CD8-positive, alpha-beta memory T cell (primary cell): ENCODE measurements around the gene RP9. TPM values are rescaled to one million over a fixed set of nuclear protein-coding genes. Genes with fewer than 3 reads are reported as not detected.

ENCODE experiments used
- CTCF ChIA-PET: fragments of 350-600 bp; sonication (Branson Sonifier 250); formaldehyde crosslinking; loops from one replicate; lab custom pipeline; 2021; ENCODE audit warnings: antibody characterized with exemption; lab: Charles Lee
- POLR2A ChIA-PET: fragments of 350-600 bp; sonication (Branson Sonifier 250); formaldehyde crosslinking; loops from one replicate; lab custom pipeline; 2021; ENCODE audit warnings: antibody characterized with exemption; lab: Charles Lee
- DNase-seq, 5 donors: peaks; one replicate each; pipeline versions ENCODE4 v3.0.0 to v3.0.0-alpha.2; 2020 to 2022; ENCODE audit warnings: mixed read lengths in 1 of 5
- H3K27ac ChIP-seq: one replicate; pipeline ENCODE4 v1.7.0; 2013; ENCODE audit warnings: low read depth, mild to moderate bottlenecking, low read length, moderate library complexity
- H3K27me3 ChIP-seq: 2 replicates; pipeline ENCODE4 v1.7.0; 2013; ENCODE audit warnings: low read length, mild to moderate bottlenecking; ENCODE audit not compliant: insufficient read depth, poor library complexity, severe bottlenecking
- H3K36me3 ChIP-seq: 2 replicates; pipeline ENCODE4 v1.7.0; 2013; ENCODE audit warnings: mild to moderate bottlenecking, low read length, moderate library complexity; ENCODE audit not compliant: insufficient read depth
- H3K4me1 ChIP-seq: 2 replicates; pipeline ENCODE4 v1.7.0; 2013; ENCODE audit warnings: mild to moderate bottlenecking, low read length, moderate library complexity; ENCODE audit not compliant: insufficient read depth
- H3K4me3 ChIP-seq: 2 replicates; pipeline ENCODE4 v1.7.0; 2013; ENCODE audit warnings: mild to moderate bottlenecking, low read length
- H3K9me3 ChIP-seq: 2 replicates; pipeline ENCODE4 v1.7.0; 2013; ENCODE audit warnings: mild to moderate bottlenecking, low read length
- H3K27ac Mint-ChIP-seq, 8 donors: one replicate each; pipeline ENCODE4 v1.8.0; 2020 to 2021; ENCODE audit warnings: mixed read lengths in 8 of 8, mild to moderate bottlenecking in 6 of 8, inconsistent platforms in 3 of 8, moderate library complexity in 3 of 8
- H3K27me3 Mint-ChIP-seq, 2 donors: one replicate each; pipeline ENCODE4 v1.8.0; 2020 to 2021; ENCODE audit warnings: mixed read lengths in 2 of 2, mild to moderate bottlenecking in 1 of 2, moderate library complexity in 1 of 2
- H3K36me3 Mint-ChIP-seq, 3 donors: one replicate each; pipeline ENCODE4 v1.8.0; 2020 to 2021; ENCODE audit warnings: mixed read lengths in 3 of 3, inconsistent platforms in 1 of 3, mild to moderate bottlenecking in 1 of 3
- H3K4me1 Mint-ChIP-seq, 3 donors: one replicate each; pipeline ENCODE4 v1.8.0; 2020 to 2021; ENCODE audit warnings: mixed read lengths in 3 of 3, inconsistent platforms in 1 of 3, mild to moderate bottlenecking in 1 of 3
- H3K4me3 Mint-ChIP-seq, 7 donors: one replicate each; pipeline ENCODE4 v1.8.0; 2020 to 2021; ENCODE audit warnings: mixed read lengths in 7 of 7, mild to moderate bottlenecking in 6 of 7, moderate library complexity in 4 of 7, inconsistent platforms in 2 of 7
- H3K9me3 Mint-ChIP-seq, 5 donors: one replicate each; pipeline ENCODE4 v1.8.0; 2020 to 2022; ENCODE audit warnings: mixed read lengths in 5 of 5, mild to moderate bottlenecking in 3 of 5, moderate library complexity in 2 of 5, inconsistent platforms in 1 of 5
- polyA plus RNA-seq: library from polyadenylated mRNA; unstranded; fragments of 300-500 nt; fragmentation: Illumina TruSeq; gene quantifications from one replicate; pipeline ENCODE4 v1.2.3, GENCODE V29; 2021
- total RNA-seq, 2 experiments: library from RNA; stranded (reverse); gene quantifications; one replicate each; pipeline ENCODE4 v1.2.3, GENCODE V29; 2021

Gene RP9
- total and polyA plus RNA-seq, 3 experiments from 2014 or later, result 23.3 to 27.7 (median 26.0) TPM

DNA sequence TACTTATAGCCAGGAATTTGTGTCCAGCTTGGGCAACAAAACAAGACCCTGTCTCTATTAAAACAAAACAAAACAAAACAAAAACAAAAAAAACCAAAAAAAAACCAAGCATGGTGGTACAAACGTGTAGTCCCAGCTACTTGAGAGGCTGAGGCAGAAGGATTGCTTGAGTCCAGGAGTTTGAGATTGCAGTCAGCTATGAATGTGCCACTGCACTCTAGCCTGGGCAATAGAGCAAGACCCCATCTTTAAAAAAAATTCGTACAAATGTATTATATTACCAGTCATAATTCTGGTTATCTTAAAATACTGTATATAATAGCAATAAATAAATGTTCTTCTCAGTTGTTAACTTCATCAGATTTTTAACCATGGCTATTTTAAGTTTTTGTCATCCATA lies 17.9 kb upstream of the RP9 start:
- no peaks in the 10 kb centered on the region for H3K9me3 Mint-ChIP-seq
- no peak overlapping the region for H3K27ac ChIP-seq
- peaks cover 7% of the 10 kb centered on the region for H3K4me1 ChIP-seq
- no peaks in the 10 kb centered on the region for H3K36me3 ChIP-seq
- H3K27me3 ChIP-seq, result no peaks in the 10 kb centered on the region
- H3K36me3 Mint-ChIP-seq, result peaks cover 0 to 10% (median 0%) of the 10 kb centered on the region in 3 donors
- H3K27ac Mint-ChIP-seq, result no peak overlapping the region
- no peak overlapping the region for H3K4me3 ChIP-seq
- no peaks in the 10 kb centered on the region for H3K9me3 ChIP-seq
- peaks cover 20 to 31% (median 25%) of the 10 kb centered on the region in 3 donors for H3K4me1 Mint-ChIP-seq
- DNase-seq, result no peak
- no peak overlapping the region for H3K4me3 Mint-ChIP-seq
- POLR2A ChIA-PET, result no interaction called here
- CTCF ChIA-PET, result interaction anchor here (1.4 to 1.5 kb wide), 2 partner anchors 19 to 281 kb away, joined by 3 read pairs; no protein-coding TSS in a partner anchor
- H3K27me3 Mint-ChIP-seq, result peaks cover 8 to 16% of the 10 kb centered on the region in 2 donors

DNA sequence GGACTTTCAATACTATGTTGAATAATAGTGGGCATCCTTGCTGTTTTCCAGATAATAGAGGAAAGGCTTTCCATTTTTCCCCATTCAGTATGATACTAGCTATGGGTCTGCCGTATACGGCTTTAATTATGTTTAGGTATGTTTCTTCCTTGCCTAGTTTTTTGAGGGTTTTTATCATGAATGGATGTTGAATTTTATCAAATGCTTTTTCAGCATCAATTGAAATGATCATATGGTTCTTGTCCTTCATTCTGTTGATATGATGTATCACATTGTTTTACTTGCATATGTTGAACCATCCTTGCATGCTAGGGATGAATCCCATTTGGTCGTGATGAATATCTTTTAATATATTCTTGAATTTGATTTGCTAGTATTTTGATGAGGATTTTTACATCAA lies 9.2 kb upstream of the RP9 start:
- no peak overlapping the region for H3K27ac Mint-ChIP-seq
- no peaks in the 10 kb centered on the region for H3K4me1 Mint-ChIP-seq
- Histone ChIP-seq H3K4me1 (no peaks in the 10 kb centered on the region), H3K36me3 (no peaks in the 10 kb centered on the region), H3K4me3 (no peak overlapping the region), H3K9me3 (no peaks in the 10 kb centered on the region), H3K27me3 (no peaks in the 10 kb centered on the region), H3K27ac (no peak overlapping the region)
- CTCF ChIA-PET, result no interaction called here
- H3K27me3 Mint-ChIP-seq, result peaks cover 43 to 53% of the 10 kb centered on the region in 2 donors
- POLR2A ChIA-PET, result no interaction called here
- H3K9me3 Mint-ChIP-seq, result peaks cover 6 to 14% (median 13%) of the 10 kb centered on the region in 5 donors
- H3K4me3 Mint-ChIP-seq, result no peak overlapping the region
- peaks cover 1 to 7% (median 4%) of the 10 kb centered on the region in 3 donors for H3K36me3 Mint-ChIP-seq
- DNase-seq, result no peak

DNA sequence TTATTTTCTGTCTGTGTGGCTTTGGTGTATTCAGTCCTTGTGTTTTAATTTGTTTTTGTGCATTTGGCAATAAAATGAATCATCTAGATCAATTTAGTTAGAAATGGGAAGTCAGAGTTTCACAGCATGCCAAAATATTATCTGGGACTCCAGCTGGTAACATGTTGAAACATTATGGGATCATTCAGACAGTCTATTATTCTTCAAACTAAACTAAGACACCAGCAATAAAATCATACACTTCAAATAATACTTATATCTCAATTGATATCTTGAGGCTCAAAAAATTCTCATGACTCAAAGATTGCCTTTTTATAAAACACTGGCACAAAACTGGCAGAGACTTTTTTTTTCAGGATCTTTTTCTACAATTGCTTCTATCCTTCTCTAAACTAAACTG lies 5.8 kb upstream of the RP9 start:
- Histone ChIP-seq H3K36me3 (no peaks in the 10 kb centered on the region), H3K4me3 (no peak overlapping the region), H3K27ac (no peak overlapping the region), H3K9me3 (no peaks in the 10 kb centered on the region), H3K27me3 (no peaks in the 10 kb centered on the region), H3K4me1 (no peaks in the 10 kb centered on the region)
- peaks cover 27 to 42% of the 10 kb centered on the region in 2 donors for H3K27me3 Mint-ChIP-seq
- peaks cover 1 to 7% (median 4%) of the 10 kb centered on the region in 3 donors for H3K36me3 Mint-ChIP-seq
- ChIA-PET CTCF (no interaction called here), POLR2A (no interaction called here)
- no peak overlapping the region for H3K27ac Mint-ChIP-seq
- H3K4me3 Mint-ChIP-seq, result peak overlapping the region in 1 of 7 donors; percentile 44
- H3K9me3 Mint-ChIP-seq, result peaks cover 4 to 14% (median 13%) of the 10 kb centered on the region in 5 donors
- H3K4me1 Mint-ChIP-seq, result peaks cover 0 to 4% (median 4%) of the 10 kb centered on the region in 3 donors
- DNase-seq, result no peak

DNA sequence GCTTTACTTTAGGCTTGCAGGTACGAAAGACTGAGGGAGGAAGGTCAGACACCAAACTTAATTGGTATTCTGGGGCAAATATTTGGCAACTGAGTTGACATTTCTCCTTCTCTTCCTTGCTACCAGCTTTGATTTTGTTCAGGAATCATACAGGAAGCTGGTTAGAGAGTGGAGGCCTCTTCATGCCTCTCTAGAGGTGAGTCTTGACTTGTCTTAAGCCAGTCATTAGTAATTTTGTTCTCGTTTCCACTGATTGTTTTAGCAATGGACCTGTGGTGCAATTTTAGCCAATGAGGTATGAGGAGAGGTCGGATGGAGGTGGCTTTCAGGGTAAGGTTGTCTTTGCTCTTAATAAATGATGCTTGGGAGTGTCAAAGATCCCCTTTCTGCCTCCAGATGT lies 2.4 kb upstream of the RP9 start:
- ChIA-PET POLR2A (no interaction called here), CTCF (no interaction called here)
- H3K9me3 ChIP-seq, result no peaks in the 10 kb centered on the region
- no peaks in the 10 kb centered on the region for H3K9me3 Mint-ChIP-seq
- H3K27me3 ChIP-seq, result no peaks in the 10 kb centered on the region
- no peaks in the 10 kb centered on the region for H3K36me3 ChIP-seq
- no peak overlapping the region for H3K27ac ChIP-seq
- peaks cover 16 to 30% (median 30%) of the 10 kb centered on the region in 3 donors for H3K4me1 Mint-ChIP-seq
- no peak overlapping the region for H3K4me3 ChIP-seq
- no peak for DNase-seq
- no peak overlapping the region for H3K27ac Mint-ChIP-seq
- peaks cover 0 to 2% (median 0%) of the 10 kb centered on the region in 3 donors for H3K36me3 Mint-ChIP-seq
- H3K4me1 ChIP-seq, result peaks cover 20% of the 10 kb centered on the region
- H3K4me3 Mint-ChIP-seq, result peak overlapping the region in 1 of 7 donors; percentile 29
- H3K27me3 Mint-ChIP-seq, result peaks cover 10 to 20% of the 10 kb centered on the region in 2 donors

DNA sequence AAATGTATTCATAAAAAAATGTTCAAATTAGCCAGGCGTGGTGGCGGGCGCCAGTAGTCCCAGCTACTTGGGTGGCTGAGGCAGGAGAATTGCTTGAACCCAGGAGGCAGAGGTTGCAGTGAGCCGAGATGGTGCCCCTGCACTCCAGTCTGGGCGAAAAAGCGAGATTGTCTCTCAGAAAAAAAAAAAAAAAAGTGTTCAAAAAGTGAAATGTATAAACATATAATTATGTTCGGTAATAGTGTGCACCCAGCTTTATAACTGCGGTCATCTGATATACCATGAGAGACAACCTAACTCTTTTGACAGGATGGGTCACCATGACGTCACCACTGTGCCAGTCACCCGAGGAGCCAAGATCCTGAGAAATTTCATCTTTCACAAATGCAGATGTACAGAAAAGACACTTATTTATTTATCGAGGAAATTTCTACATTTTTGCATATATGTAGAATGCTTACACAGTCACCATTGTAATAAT lies 594 bp upstream of the RP9 start:
- no peaks in the 10 kb centered on the region for H3K9me3 Mint-ChIP-seq
- H3K36me3 Mint-ChIP-seq, result peaks cover 0 to 2% (median 0%) of the 10 kb centered on the region in 3 donors
- Histone ChIP-seq H3K4me1 (peaks cover 26% of the 10 kb centered on the region), H3K36me3 (no peaks in the 10 kb centered on the region), H3K4me3 (peak overlapping the region; percentile 55), H3K27ac (no peak overlapping the region), H3K27me3 (no peaks in the 10 kb centered on the region), H3K9me3 (no peaks in the 10 kb centered on the region)
- no peak for DNase-seq
- peak overlapping the region; percentile 69 to 86 (median 73) for H3K4me3 Mint-ChIP-seq
- peaks cover 27 to 49% (median 46%) of the 10 kb centered on the region in 3 donors for H3K4me1 Mint-ChIP-seq
- ChIA-PET CTCF (interaction anchor here (0.7 to 3.2 kb wide), 10 partner anchors 15 to 263 kb away, joined by 3 to 22 read pairs (median 8); partner anchors contain the start of genes BBS9, KBTBD2 and NT5C3A), POLR2A (interaction anchor here (0.7 to 2.0 kb wide), 4 partner anchors 16 to 69 kb away, joined by 3 to 7 read pairs (median 4); partner anchors contain the start of genes BBS9 and NT5C3A)
- H3K27ac Mint-ChIP-seq, result peak overlapping the region in 4 of 8 donors; percentile 10 to 58 (median 28)
- H3K27me3 Mint-ChIP-seq, result peaks cover 9 to 18% of the 10 kb centered on the region in 2 donors

DNA sequence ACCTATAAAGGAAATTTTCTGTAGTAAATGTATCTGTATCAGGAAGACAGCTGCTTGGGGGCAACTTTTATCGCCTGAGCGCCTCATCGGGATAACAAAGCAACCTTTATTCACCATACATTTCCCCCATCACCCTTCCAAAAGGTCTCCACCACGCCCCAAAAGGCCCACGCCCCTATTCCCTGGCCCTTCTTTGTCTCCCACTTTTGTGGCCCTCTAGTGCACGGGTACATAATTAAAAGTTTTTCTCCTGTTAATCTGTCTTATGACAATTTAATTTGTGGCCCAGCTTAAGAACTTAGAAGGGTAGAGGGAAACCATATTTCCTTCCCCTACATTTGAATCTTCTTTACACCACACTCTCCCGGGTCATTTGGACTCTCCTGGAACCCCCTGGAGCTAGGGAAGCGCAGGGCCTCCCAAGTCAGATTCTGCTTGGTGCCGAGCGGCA lies 625 bp downstream of the RP9 start:
- H3K27me3 ChIP-seq, result no peaks in the 10 kb centered on the region
- ChIA-PET CTCF (interaction anchor here (0.6 to 3.2 kb wide), 25 partner anchors 9 to 825 kb away, joined by 3 to 22 read pairs (median 4); partner anchors contain the start of genes BBS9, KBTBD2 and NT5C3A), POLR2A (interaction anchor here (1.0 to 2.0 kb wide), 4 partner anchors 21 to 215 kb away, joined by 3 to 7 read pairs (median 5); partner anchors contain the start of genes BBS9 and NT5C3A)
- H3K36me3 ChIP-seq, result no peaks in the 10 kb centered on the region
- peaks cover 0 to 9% (median 0%) of the 10 kb centered on the region in 3 donors for H3K36me3 Mint-ChIP-seq
- H3K4me1 ChIP-seq, result peaks cover 26% of the 10 kb centered on the region
- peak overlapping the region; percentile 76 to 92 (median 84) for H3K4me3 Mint-ChIP-seq
- no peak for DNase-seq
- no peaks in the 10 kb centered on the region for H3K9me3 ChIP-seq
- H3K4me1 Mint-ChIP-seq, result peaks cover 37 to 61% (median 55%) of the 10 kb centered on the region in 3 donors
- no peaks in the 10 kb centered on the region for H3K9me3 Mint-ChIP-seq
- peak overlapping the region; percentile 34 to 92 (median 83) for H3K27ac Mint-ChIP-seq
- peak overlapping the region; percentile 82 for H3K4me3 ChIP-seq
- H3K27ac ChIP-seq, result peak overlapping the region; percentile 74
- peaks cover 1 to 14% of the 10 kb centered on the region in 2 donors for H3K27me3 Mint-ChIP-seq

DNA sequence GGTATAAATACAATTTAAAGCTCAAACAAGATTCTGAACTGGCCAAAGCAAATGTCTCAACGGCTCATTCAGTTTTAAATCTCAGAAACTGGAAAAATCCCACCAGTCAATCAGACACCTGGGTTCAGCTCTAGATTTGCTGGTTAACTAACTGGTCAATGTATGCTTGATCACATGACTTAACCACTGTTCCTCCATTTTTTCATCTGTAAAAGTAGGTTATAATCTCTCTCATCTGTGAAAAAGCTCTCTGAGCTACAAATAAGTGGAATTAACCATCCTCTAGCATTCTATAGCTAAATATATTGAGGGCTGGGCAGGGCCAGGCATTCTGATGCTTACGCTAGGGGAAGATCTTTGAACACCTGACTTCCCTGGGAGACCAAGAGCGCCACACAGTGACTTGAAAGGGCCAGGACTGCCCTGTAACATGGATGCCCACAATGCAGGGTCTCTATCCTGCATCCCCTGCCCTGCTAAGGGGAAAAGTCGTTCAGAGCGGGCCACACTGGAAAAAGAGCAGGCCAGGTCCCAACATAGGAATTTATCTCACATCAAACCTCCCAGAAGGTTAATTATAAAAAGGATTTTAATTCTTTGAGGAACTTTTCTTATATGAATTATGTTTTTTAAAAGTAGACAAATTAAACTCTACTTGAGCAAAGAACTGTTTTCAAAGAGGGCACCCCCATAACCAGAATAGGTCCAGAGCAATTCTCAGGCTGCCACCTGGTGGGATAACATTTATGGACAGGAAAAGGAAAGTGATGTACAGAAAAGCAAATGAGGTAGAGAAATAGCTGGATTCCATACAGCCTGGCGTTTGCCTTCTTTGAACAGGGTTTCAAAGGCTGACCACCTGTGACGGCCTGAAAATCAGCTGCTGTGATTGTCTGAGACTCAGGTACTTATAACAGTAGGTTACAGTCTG lies 1.8 kb downstream of the RP9 start:
- Histone ChIP-seq H3K36me3 (peaks cover 7% of the 10 kb centered on the region), H3K27ac (no peak overlapping the region), H3K4me3 (peak overlapping the region; percentile 82), H3K9me3 (no peaks in the 10 kb centered on the region), H3K4me1 (peaks cover 26% of the 10 kb centered on the region), H3K27me3 (no peaks in the 10 kb centered on the region)
- DNase-seq, result peak in 3 of 5 donors; percentile 20 to 61 (median 46)
- peak overlapping the region in 5 of 8 donors; percentile 43 to 84 (median 73) for H3K27ac Mint-ChIP-seq
- POLR2A ChIA-PET, result interaction anchor here (0.6 to 1.3 kb wide), 2 partner anchors 45 to 215 kb away, joined by 3 to 5 read pairs; partner anchors contain the start of gene NT5C3A
- CTCF ChIA-PET, result interaction anchor here (0.8 to 3.2 kb wide), 22 partner anchors 8 to 616 kb away, joined by 3 to 22 read pairs (median 4); partner anchors contain the start of genes KBTBD2 and NT5C3A
- peak overlapping the region; percentile 76 to 92 (median 84) for H3K4me3 Mint-ChIP-seq
- H3K4me1 Mint-ChIP-seq, result peaks cover 40 to 71% (median 55%) of the 10 kb centered on the region in 3 donors
- H3K36me3 Mint-ChIP-seq, result peaks cover 0 to 21% (median 0%) of the 10 kb centered on the region in 3 donors
- peaks cover 1 to 9% of the 10 kb centered on the region in 2 donors for H3K27me3 Mint-ChIP-seq
- no peaks in the 10 kb centered on the region for H3K9me3 Mint-ChIP-seq
